ENCODE measurements around the gene MTNR1A.

MTNR1A gene

DNA sequence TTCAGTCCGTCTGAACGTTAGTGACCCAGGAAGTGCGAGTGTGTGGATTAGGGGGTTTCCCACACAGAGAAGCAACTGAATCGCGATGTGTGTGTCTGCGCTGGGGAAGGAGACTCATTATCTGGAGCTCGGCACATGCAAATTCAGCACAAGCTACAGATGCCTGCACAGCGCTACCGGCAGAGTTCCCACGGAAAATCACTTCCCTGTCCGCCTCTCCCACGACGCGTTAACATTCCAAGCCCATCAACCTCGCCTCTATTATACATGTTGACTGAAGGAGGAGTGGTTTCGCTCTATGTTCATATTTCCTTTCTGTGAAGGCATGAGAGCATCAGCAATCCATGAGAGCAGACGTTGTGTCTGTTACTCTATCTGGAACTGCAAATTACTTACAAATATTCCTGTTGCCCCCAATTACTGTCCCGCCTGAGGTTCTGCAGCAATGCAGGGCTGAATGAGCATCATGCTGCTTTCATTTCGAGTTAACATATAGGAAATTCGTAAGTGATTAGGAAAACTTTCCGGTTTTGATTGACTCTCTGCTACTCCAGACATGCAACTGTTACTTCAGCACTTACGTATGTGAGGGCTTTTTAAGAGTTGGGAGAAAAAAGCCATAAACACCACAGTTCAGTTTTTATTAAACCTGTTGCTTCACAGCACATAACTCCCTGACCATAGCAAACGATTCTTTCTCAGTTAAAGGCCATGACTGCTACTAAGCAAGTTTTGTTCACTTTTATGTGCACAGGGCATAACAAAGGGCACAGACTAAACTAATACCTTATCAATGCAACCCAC, 15.0 kb upstream of the MTNR1A start:
- TF ChIP-seq, protein P1, sequence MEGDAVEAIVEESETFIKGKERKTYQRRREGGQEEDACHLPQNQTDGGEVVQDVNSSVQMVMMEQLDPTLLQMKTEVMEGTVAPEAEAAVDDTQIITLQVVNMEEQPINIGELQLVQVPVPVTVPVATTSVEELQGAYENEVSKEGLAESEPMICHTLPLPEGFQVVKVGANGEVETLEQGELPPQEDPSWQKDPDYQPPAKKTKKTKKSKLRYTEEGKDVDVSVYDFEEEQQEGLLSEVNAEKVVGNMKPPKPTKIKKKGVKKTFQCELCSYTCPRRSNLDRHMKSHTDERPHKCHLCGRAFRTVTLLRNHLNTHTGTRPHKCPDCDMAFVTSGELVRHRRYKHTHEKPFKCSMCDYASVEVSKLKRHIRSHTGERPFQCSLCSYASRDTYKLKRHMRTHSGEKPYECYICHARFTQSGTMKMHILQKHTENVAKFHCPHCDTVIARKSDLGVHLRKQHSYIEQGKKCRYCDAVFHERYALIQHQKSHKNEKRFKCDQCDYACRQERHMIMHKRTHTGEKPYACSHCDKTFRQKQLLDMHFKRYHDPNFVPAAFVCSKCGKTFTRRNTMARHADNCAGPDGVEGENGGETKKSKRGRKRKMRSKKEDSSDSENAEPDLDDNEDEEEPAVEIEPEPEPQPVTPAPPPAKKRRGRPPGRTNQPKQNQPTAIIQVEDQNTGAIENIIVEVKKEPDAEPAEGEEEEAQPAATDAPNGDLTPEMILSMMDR (IDR thresholded peaks at IDR 0.05; ENCODE audit: low read depth, low read length) = no peak
- Histone ChIP-seq H3K4me3 (ENCODE audit: low read depth, low read length) (no peak overlapping the region), H3K4me1 (no peaks in the 10 kb centered on the region), H3K36me3 (no peaks in the 10 kb centered on the region), H3K27me3 (peaks cover 13% of the 10 kb centered on the region), H3K9me3 (no peaks in the 10 kb centered on the region)
- DNase-seq = no peak

DNA sequence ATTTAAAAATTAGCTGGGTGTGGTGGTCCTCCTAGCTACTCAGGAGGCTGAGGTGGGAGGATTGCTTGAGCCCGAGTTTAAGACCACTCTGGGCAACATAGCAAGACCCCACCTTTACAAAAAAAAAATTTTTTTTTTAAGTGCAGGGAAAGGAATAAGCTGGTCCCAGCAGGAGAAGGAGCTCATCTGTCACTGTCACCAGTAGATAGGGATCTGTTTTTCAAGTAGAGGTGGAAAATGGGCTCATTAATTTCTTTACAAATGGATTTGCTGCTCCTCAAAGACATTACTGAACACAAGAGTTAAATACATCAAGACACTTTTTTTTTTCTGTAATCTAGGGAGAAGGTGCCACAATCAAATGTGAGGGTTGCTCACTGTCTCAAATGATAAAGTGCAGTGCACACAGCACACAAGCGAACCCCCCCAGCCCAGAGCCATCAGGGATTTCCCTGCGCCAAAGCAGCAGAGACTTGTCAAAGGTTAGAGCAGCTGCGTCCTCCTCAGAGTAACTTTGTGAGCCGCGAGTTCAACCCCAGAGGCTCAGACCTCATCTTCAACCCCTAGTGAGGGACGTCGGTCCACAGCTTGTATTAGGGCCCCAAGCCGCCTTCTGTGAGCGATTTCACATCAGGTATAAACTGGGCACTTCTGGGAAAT, 14.3 kb upstream of the MTNR1A start:
- Histone ChIP-seq H3K27me3 (peaks cover 13% of the 10 kb centered on the region), H3K9me3 (no peaks in the 10 kb centered on the region), H3K4me3 (ENCODE audit: low read depth, low read length) (no peak overlapping the region), H3K36me3 (no peaks in the 10 kb centered on the region), H3K4me1 (no peaks in the 10 kb centered on the region)
- DNase-seq = no peak
- TF ChIP-seq, protein P1 (IDR thresholded peaks at IDR 0.05; ENCODE audit: low read depth, low read length) = no peak

DNA sequence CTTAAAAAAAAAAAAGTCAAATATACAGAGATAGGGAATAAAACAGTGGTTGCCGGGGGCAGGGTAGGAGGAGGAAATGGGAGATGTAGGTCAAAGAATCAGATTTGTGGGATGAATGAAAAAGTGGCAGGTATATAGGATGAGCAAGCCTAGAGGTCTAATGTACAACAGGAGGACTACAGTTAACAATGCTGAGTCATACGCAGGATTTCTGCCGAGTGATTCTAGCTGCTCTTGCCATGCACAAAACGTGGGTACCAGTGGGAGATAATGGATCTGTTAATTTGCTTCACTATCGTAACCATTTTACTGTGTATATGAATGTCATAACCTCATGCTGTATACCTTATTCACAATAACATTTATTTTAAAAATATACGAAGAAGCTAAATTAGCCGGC, 10.7 kb upstream of the MTNR1A start:
- Histone ChIP-seq H3K9me3 (no peaks in the 10 kb centered on the region), H3K4me1 (no peaks in the 10 kb centered on the region), H3K36me3 (no peaks in the 10 kb centered on the region), H3K4me3 (ENCODE audit: low read depth, low read length) (no peak overlapping the region), H3K27me3 (peaks cover 11% of the 10 kb centered on the region)
- DNase-seq = no peak
- TF ChIP-seq, protein P1 (IDR thresholded peaks at IDR 0.05; ENCODE audit: low read depth, low read length) = no peak

DNA sequence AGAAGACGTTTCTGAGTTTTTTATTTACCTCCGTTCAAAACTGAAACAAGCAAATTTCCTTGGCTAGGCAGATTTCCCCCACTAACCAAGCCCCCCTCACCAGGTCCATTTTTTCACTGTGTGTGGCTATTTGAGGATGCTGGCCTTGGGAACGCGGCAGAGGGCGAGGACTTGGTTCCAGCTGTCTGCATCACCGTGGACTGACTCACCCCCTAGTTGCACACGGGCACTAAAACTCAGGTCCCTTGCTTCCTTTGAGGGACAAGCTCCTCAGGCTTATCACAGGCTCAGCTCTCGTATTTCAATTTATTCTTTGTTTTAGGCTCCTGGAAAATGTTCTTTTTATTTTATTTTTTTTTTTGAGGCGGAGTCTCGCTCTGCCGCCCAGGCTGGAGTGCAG, 8.4 kb upstream of the MTNR1A start:
- Histone ChIP-seq H3K4me1 (no peaks in the 10 kb centered on the region), H3K9me3 (no peaks in the 10 kb centered on the region), H3K27me3 (peaks cover 2% of the 10 kb centered on the region; the same call in 1 of the 2 replicates), H3K36me3 (no peaks in the 10 kb centered on the region), H3K4me3 (ENCODE audit: low read depth, low read length) (no peak overlapping the region)
- DNase-seq = no peak
- TF ChIP-seq, protein P1 (IDR thresholded peaks at IDR 0.05; ENCODE audit: low read depth, low read length) = no peak

DNA sequence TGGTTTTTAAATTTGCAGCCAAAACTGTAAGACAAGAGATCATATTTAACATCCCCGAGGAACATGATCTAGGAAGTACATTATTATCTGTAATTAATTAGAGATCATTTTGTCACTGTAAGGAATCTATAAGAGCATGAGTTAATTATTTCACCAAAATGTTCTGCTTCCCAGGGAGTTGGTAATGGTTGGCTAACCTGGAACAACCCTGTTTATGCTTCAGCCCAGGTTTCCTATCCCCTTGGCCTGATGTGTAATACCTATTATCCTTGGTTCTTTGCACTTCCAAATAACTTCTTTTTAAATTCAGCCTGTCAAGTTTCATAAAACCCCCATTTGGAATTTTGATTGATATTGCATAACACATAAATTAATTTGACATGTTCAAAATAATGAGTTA, 6.4 kb upstream of the MTNR1A start:
- H3K4me3 ChIP-seq (ENCODE audit: low read depth, low read length) = no peak overlapping the region
- no peaks in the 10 kb centered on the region for H3K4me1 ChIP-seq
- H3K36me3 ChIP-seq = no peaks in the 10 kb centered on the region
- H3K27me3 ChIP-seq = peaks cover 2% of the 10 kb centered on the region; the same call in 1 of the 2 replicates
- DNase-seq = no peak
- no peaks in the 10 kb centered on the region for H3K9me3 ChIP-seq
- TF ChIP-seq, protein P1 (IDR thresholded peaks at IDR 0.05; ENCODE audit: low read depth, low read length) = no peak

DNA sequence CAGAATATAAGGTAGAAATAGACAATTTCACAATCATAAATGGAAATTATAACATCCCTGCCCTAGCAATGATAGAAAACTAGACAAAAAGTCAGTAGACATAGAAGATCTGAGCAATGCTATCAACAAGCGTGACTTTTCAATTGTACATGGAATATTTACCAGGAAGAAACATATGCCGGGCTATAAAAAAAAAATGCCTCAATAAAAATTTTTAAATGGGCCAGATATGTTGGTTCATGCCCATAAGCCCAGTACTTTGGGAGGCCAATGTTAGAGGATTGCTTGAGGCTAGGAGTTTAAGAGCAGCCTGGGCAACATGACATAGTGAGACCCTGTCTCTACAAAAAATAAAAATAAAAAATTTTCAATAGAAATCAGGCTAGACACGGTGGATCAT, 5.3 kb upstream of the MTNR1A start:
- TF ChIP-seq, protein P1 (IDR thresholded peaks at IDR 0.05; ENCODE audit: low read depth, low read length) = no peak
- Histone ChIP-seq H3K9me3 (no peaks in the 10 kb centered on the region), H3K27me3 (no peaks in the 10 kb centered on the region), H3K36me3 (no peaks in the 10 kb centered on the region), H3K4me1 (no peaks in the 10 kb centered on the region), H3K4me3 (ENCODE audit: low read depth, low read length) (no peak overlapping the region)
- no peak for DNase-seq

Measured in BE2C (cell line).